NB4 (cell line): ENCODE measurements around the gene AQP9.

Source experiments
- DNase-seq: peaks from one replicate; pipeline ENCODE4 v3.0.0; 2010; ENCODE audit warnings: low read depth
- H3K4me3 ChIP-seq: one replicate; pipeline ENCODE4 v1.5.1; 2011; ENCODE audit warnings: mild to moderate bottlenecking, low read depth, low read length, moderate library complexity
- CTCF ChIP-seq: IDR thresholded peaks from one replicate; pipeline ENCODE4 v1.5.1; 2012; ENCODE audit warnings: low read depth, low read length
- MAX ChIP-seq: IDR thresholded peaks from 2 replicates; pipeline ENCODE4 v1.6.1; 2011; ENCODE audit warnings: low read depth, low read length
- MYC ChIP-seq: IDR thresholded peaks from 2 replicates; pipeline ENCODE4 v1.6.1; 2011; ENCODE audit warnings: low read depth, low read length
- POLR2A ChIP-seq: IDR thresholded peaks from 2 replicates; pipeline ENCODE4 v1.6.1; 2011; ENCODE audit warnings: mild to moderate bottlenecking; ENCODE audit not compliant: insufficient read length; ENCODE audit errors: extremely low read depth

Gene AQP9

GRCh38 chr15:58233341-58233740, 95.2 kb downstream of the AQP9 start:
- no peak overlapping the region for H3K4me3 ChIP-seq
- TF ChIP-seq MAX (no peak), POLR2A (no peak), CTCF (no peak), MYC (no peak)
- DNase-seq = no peak
